HG02981 (cell line): ENCODE measurements around the gene VPS25.
A peak's percentile ranks its signal among the peaks of the same experiment; 100 is the strongest.
"Not testable (repeated sequence)": the region's sequence is repeated elsewhere in the genome, so short reads cannot be mapped to it uniquely, and the experiment has no call there.

ENCODE experiments used
- ATAC-seq: cut with Tn5 transposase; IDR thresholded peaks from one replicate; pipeline ENCODE4 v1.9.1; 2021; ENCODE audit warnings: mild to moderate bottlenecking, moderate library complexity; ENCODE audit not compliant: unreplicated experiment

VPS25 gene

DNA sequence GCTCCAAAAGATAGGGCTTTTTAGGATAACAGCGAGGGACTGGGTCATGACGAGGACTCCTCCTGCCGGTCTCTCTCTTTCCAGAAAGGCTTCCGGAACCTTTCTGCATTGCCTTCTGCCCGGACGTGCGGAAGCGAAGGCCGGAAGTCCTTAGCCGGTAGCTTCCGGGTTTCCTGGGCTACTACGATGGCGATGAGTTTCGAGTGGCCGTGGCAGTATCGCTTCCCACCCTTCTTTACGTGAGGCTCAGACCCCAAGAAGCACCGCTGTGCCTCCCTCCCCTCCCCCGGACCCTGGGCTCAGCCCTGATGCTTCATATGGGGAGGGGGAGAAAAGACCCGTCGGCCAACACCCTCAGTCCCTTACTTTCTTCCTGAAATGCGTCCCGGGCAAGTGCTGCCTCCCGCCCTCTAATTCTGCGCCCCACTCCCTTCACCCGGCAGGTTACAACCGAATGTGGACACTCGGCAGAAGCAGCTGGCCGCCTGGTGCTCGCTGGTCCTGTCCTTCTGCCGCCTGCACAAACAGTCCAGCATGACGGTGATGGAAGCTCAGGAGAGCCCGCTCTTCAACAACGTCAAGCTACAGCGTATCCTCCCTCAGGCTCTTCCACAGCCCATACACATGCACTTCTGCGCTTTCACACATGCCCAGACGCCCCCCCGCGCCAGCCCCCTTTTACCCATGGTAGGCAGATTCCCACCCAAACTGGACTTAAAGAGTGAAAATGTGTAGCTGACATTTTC lies at the start of gene VPS25:
Gene VPS25 (plus strand): TSS at position 160 of the 746 bp plus-strand sequence. CDS start 27 bp downstream, at position 187.
- peak; percentile 71 for ATAC-seq

DNA sequence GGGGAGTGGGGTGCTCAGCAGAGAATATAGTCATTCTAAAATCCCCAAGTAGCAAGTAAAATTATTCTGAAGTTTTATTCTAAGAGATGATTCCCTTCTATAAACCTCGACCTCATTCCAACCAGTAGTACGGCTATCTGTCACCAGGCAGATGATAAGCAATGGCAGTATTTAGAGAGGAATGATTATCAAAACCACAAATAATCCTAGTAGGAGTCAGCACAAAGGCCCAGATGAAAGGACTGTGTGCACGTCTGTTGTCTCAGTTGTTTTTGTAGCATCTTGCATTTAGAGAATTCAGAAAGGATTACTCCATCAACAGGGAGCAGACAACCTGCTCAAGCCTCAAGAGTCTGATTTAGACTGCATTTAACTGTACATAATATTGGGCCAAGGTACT lies 49.6 kb upstream of the VPS25 start:
- no peak for ATAC-seq

- no peak for ATAC-seq
Observed at GRCh38 chr17:42725143-42725542, 48.1 kb upstream of the VPS25 start.

- no peak for ATAC-seq
Observed at GRCh38 chr17:42740699-42741098, 32.5 kb upstream of the VPS25 start.

GRCh38 chr17:42742916-42743315 lies 30.3 kb upstream of the VPS25 start:
- ATAC-seq = not testable (repeated sequence)

DNA sequence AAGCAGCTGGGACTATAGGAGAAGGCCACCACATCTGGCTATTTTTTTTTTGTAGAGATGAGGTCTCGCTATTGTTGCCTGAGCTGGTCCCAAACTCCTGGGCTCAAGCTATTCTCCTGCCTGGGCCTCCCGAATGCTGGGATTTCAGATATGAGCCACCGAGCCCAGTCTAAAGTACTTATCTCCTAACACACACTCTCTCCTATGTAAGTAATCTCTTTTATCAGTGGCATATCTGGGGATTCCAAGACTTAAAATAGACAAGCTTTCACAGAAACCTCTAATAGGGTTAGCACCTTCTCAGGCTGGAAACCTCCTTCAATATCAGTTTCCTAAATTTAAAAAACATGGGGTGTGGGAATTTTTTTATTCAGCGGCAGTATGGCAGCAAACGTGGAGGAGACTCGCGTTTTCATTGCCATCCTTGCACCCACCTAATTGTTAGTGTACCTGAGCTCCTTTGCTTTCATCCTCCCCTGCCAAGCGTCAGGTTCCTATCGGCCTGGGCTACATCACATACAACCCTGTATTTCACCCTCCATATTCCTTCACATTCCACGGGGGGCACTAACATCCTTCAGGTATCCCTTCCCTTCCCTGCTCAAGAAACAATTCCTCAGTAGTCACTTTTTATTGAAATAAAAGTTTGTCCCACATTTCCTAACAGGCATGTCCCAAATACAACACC lies 29.5 kb upstream of the VPS25 start:
- ATAC-seq = no peak

DNA sequence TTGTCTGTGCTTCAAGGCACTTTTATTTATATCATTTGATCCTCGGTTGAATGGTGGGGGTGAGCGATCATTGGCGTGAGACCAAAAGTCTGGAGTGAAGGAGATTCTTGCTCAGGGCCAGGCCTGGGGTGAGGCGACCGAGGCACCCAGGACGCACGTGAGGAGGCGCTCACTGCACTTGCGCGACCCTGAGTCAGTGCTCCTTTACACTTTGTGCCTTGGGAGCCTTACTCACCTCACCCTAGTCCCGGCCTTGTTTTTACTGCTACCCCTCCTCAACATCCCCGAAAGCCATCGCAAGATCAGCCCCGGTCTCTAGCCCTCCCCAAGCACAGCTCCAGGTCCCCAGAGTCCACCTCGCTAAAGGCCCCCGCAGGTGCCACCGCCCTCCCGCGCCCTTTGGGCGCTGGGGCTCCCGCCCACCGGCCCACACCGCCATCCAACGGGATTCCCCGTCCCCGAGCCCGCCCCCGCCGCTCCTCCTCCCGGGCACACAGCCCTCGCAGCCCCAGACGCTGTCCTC lies 28.9 kb upstream of the VPS25 start:
- ATAC-seq = peak; percentile 41

- ATAC-seq = peak; percentile 88
Observed at GRCh38 chr17:42744806-42745617, 28.2 kb upstream of the VPS25 start, which contains the start of gene EZH1. TSS of gene EZH1 (minus strand) at chr17:42745040. CDS start at chr17:42728941, 16,099 bp downstream.

DNA sequence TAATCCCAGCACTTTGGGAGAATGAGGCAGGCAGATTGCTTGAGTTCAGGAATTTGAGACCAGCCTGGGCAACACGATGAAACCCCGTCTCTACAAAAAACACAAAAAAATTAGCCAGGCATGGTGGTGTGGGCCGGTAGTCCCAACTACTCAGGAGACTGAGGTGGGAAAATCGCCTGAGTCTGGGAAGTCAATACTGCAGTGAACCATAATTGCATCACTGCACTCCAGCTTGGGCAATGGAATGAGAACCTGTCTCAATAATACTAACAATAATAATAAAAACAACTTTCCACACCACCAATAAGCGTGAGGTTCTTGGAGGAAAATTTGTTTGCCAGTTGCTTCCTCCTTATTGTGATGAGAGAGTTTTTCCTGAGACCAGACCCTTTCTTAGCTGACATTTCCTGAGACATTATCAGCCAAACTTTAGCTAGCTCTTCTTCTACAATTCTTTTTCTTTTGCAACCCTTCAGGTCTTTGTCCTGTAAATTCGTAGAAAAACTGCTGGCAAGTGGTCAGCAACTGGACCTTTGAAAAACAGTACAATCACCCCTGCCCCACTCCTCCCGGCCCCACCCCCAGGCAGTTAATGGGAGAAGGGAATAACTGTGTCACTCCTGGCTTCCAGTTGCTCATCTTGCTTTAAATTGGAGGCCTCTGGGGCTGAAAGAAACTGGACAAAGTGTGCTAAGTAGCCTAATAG lies 24.9 kb upstream of the VPS25 start:
- ATAC-seq = no peak

DNA sequence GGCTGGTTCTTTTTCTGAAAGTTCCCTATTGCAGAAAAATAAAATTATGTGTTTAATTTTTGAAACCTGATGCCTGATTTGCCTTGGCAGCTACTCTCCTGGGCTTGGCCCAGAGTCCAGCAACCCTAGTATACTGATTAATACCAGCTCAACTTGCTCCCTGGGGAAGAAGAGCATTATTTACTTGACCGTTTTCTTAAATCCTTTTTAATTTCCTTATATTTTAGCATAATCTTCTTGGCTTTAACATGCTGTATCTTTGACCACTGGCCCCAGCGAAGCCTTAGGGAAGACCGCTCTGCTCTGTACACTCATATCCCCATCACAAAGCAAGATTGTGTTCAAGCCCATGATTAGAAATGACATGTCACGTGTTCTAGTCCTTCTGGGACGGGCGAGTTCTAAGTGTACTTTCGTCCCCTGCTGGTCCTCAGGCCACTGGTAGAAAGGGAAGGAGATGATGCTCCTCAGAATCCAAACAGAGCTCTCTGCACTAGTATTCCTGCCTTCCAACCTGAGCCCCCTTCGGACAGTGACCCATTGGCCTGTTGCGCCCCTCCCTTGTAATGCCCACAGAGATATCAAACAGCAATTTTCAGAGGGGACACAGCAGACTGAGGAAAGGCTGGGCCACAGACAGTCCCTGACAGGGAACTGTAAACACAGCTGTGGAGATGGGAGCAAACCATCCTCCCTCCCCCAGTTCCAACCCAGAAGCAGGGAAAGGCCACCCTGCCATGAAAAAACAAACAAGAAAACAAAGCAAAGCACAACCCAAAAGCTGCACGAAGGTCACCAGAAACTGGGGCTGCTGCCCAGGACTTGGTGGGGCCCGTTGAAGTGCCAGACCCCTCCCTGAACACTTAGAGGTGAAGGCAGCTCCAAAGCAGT lies 24.1 kb upstream of the VPS25 start:
- ATAC-seq = no peak

GRCh38 chr17:42750739-42751344 lies 22.4 kb upstream of the VPS25 start:
- no peak for ATAC-seq

DNA sequence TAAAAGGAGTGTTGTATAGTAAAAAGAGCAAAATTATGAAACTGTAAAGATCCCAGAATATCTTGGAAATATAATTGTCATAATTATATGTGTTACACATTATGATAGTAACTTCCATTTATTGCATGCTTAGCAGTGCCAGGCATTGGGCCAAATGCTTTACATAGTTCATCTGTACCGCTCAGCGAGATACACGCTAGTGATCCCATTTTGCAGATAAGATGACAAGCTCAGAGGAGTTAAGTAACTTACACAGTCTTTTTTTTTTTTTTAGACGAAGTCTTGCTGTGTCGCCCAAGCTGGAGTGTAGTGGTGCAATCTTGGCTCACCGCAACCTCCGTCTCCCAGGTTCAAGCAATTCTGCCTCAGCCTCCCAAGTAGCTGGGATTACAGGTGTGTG lies 21.6 kb upstream of the VPS25 start:
- no peak for ATAC-seq

GRCh38 chr17:42754782-42755181 lies 18.5 kb upstream of the VPS25 start:
- ATAC-seq = no peak

GRCh38 chr17:42759982-42760651 lies 13.1 kb upstream of the VPS25 start:
- ATAC-seq = no peak

GRCh38 chr17:42760652-42761581 lies 12.3 kb upstream of the VPS25 start, which contains the start of gene RAMP2:
TSS of gene RAMP2 (plus strand) at chr17:42761227. CDS start at chr17:42761262, 35 bp downstream.
- ATAC-seq = no peak

GRCh38 chr17:42761638-42762037 lies 11.6 kb upstream of the VPS25 start:
- no peak for ATAC-seq

- ATAC-seq = no peak
Observed at GRCh38 chr17:42766124-42766523, 7.1 kb upstream of the VPS25 start.
